ENCODE measurements around the gene GNG8. TPM values are rescaled to one million over a fixed set of nuclear protein-coding genes. Genes with fewer than 3 reads are reported as not detected.

Gene GNG8
- total RNA-seq (2014; rRNA removed; shearing (Covaris generic)), result not detected in 2 replicates

GRCh38 chr19:46635920-46636761, at the start of gene GNG8:
GNG8 (minus strand) TSS chr19:46636202; CDS start chr19:46634682, 1,520 bp downstream.
- DNase-seq (ENCODE audit: low read depth), result no peak

DNA sequence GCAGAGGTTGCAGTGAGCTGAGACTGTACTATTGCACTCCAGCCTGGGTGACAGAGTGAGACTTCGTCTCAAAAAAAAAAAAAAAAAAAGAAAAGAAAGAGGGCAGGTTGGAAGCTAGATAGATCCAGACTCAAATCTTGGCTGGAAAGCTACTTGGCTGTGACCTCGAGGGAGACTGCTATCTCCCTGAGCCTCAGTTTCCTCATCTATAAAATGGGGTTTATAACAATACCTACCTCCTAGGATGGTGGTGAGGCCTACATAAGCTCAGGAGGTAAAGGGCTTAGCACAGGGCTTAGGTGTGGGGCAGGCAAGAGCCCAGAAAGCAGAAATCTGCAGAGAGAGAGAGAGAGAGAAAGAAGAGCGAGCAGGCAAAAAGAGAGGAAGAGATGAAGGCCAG, 49.2 kb upstream of the GNG8 start:
- DNase-seq (ENCODE audit: low read depth), result no peak

GRCh38 chr19:46678110-46678732, 42.2 kb upstream of the GNG8 start:
- DNase-seq (ENCODE audit: low read depth), result no peak

DNA sequence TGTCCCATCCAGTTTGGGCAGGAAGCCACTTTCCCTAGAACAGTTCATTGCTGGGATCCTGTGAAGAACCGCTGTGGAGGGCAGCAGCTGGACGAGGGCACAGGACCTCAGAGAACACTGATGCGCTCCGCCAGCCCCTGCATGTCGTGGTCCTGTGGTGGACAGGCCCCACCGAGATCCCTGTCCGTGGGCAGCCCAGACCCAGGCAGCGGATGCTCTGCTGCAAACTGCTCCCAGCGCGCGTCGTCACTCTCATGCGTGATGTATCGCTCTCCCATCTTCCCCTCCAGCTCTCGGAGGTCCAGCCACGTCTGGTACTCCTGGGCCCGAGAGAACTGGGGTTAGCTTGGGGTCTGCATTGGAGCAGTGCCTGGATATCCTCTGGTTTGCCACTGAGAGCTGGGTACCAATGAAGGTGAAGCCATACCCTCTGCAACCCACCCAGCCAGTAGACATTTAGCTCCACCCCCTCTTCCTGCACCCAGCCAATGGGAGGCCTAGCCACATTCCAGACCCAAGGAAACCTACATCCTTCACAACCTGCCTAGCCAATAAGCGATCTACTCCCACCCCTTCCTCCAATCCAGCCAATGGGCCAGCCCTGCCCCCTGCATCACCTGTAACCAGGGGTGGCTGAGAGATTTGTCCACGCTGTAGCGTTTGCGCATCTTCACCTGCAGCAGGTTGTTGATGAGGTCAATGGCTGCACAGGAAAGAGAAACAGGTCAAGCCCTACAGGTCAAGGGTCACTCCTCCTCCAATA, 38.6 kb upstream of the GNG8 start:
- no peak for DNase-seq (ENCODE audit: low read depth)

- no peak for DNase-seq (ENCODE audit: low read depth)
These were observed 34.8 kb upstream of the GNG8 start for GRCh38 chr19:46670813-46671212.

GRCh38 chr19:46668662-46669061, 32.7 kb upstream of the GNG8 start:
- DNase-seq (ENCODE audit: low read depth), result no peak

DNA sequence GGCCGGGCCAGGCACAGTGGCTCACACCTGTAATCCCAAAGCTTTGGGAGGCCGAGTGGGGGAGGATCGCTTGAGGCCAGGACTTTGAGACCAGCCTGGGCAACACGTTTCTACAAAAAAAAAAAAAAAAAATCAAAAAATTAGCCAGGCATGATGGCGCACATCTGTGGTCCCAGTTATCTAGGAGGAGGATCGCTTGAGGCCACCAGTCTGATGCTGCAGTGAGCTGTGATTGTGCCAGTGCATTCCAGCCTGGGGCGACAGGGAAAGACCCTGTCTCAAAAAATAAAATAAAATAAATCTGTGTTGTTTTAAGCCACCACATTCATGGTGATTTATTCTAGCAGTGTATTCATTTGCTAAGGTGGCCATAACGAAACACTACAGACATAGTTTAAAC, 29.1 kb upstream of the GNG8 start:
- DNase-seq (ENCODE audit: low read depth), result no peak

- DNase-seq (ENCODE audit: low read depth), result peak; percentile 88
These were observed 26.0 kb upstream of the GNG8 start for GRCh38 chr19:46661735-46662592.

- DNase-seq (ENCODE audit: low read depth), result peak; percentile 99
These were observed 25.2 kb upstream of the GNG8 start, which contains the start of gene DACT3 for GRCh38 chr19:46661020-46661731. DACT3 (minus strand) TSS chr19:46661182; CDS start chr19:46661064, 118 bp downstream.

- no peak for DNase-seq (ENCODE audit: low read depth)
These were observed 24.6 kb upstream of the GNG8 start for GRCh38 chr19:46660551-46661019.

DNA sequence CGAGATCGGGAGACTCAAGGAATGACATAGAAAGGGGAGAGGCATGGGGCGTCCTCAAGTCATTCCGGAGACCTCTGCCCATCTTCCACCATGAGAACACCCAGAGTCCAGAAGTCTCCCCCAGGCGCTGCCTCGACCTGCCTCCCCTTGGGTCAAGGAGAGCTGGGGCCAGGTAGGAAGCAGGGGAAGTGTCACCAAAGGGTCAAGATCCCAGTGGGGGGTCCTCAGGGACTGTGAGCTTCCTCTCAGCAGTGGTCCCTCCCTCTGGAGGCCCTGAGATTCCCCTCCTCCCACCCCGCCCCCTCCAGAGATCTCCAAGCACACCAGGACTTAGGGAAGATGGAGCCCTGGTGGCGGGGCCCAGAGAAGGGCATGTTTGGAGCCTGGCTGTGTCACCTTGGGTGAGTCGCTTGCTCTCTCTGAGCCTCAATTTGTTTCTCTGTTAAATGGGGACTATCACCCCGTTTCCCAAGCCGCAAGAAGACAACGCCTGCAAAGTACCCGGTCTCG, 24.1 kb upstream of the GNG8 start:
- DNase-seq (ENCODE audit: low read depth), result no peak

GRCh38 chr19:46659151-46660007, 23.4 kb upstream of the GNG8 start:
- no peak for DNase-seq (ENCODE audit: low read depth)

DNA sequence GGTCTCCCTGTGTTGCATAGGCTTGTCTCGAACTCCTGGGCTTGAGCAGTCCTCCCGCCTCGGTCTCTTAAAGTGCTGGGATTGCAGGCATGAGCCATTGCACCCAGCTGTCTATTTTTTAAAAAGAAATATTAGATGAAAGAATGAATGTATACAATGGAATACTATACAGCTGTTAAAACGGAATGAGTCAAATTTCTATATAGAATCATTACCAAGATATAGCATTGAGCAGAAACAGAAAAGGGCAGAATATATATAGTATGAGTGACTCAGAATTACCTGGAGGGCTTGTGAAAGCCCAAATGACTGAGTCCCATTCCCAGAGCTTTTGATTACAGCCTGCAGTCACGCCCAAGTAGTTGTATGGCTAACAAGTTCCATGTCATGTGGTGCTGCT, 20.5 kb upstream of the GNG8 start:
- no peak for DNase-seq (ENCODE audit: low read depth)

DNA sequence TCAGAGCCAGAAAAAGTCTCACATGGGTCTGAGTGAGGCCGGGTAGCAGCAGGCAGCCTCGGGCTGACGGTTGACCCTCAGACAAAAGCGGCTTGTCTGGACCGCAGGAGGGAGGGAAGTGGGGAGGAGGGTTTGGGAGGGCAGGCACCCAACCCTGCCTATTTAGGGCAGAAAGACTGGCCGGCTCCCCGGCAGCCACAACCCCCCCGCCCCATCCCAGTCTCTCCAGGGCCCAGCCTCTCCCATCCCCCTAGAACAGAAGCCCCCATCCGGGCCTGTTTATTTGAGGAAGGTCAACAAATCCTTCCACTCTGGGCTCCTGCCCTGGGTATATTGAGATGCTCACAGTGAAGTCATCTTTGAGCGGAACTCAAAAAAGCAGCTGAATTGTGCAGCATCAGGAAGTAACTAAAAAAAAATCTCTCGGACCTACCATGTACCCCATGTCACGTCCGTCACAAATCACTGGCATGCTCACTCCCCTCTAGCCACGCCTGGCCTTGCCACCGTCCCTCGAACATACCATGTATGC, 18.7 kb upstream of the GNG8 start:
- no peak for DNase-seq (ENCODE audit: low read depth)

DNA sequence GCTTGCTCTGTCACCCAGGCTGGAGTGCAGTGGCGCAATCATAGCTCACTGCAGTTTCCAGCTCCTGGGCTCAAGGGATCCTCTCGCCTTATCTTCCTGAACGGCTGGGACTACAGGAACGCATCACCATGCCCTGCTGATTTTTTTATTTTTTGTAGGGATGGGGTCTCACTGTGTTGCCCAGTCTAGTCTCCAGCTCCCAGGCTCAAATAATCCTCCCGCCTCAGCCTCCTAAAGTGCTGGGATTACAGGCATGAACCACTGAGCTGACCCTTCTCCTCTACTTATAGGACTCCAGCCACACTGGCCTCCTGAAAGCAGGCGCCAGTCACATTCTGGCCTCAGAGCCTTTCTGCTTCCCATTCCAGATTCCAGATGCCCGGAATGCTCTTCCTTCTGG, 14.4 kb upstream of the GNG8 start:
- no peak for DNase-seq (ENCODE audit: low read depth)

DNA sequence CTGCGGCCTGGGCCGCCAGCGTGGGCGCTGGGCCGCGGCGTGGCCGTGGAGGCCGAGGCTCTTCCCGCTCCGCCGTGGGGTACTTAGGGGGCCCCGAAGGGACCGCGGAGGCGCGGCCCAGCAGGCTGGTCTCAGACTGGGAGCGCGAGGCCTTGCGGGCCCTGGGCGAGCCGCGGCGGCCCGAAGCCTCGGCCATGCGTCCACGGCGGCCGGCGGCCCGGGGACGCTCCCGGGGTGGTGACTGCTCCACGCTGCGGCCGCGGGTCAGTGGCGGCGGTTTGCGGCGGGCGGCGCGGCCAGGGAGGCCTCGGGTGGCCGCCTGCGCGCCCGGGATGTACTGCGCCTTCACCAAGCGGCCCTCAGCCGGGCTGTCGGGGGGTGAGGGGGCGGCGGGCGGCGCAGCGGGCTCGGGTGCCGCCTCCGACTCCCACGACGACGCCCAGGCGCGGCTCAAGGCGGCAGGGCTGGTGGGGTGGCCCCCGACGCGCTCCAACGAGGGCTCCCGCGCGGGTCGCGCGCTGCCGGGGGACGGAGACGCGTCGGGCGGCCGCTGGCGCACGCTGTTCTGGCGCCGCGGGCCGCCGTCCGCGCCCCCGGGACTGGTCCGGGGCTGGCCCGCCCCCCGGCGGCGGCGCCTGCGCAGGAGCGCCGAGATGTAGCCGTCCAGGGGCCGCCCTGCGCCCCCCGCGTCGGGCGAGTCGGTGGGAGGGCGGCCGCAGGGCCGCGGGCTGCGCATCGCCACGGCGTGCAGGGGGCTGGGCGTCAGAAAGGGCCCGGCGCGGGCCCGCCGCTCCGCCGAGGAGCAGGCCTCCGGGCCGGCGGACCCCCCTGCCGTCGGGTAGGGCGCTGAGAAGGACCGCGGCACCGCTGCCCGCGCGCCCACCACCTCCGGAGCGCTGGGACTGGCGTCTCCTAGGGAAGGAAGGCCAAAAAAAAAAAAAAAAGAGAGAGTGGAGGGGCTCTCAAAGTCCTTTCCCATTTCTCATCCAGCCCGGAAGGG, 13.3 kb upstream of the GNG8 start:
- no peak for DNase-seq (ENCODE audit: low read depth)

DNA sequence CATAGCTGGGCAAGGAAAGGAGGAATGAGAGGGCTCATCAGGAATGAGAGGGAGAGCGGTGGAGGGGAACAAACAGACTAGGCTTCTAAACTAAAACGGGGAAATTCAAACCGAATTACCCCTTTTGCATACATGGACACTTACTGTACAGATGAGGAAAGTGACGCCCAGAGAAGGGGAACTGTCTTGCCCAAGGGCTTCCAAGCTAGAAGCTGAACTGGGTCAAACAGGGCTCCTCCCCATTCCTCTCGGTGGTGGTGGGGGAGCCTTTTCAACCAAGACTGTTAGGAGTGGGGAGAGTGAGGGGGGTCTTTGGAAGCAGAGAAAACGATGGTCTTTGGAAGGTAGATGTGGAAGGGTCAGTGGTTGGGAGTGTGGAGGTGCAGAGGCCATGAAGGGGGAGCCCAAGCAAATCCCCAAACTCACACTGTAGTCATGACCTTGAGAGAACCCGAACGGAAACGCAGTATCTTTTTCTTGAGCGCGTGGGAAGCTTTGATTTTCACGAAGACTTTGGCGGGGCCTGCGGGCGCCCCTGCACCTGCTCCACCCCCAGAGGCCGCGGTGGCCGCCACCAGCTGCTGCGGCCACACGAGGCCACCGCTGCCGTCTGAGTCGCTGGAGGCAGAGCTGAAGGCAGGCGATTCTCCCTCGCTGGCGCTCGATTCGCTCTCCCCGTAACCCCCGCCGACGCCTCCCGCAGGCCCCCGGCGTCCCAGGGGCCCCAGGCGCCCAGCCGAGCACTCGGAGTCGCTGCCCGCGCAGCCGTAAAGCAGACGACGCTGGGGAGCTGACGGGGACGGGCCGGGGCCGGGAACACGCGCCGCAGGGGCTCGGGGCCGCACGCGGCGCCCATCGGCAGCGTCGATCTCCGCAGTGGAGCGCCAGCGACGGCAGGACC, 12.3 kb upstream of the GNG8 start:
- no peak for DNase-seq (ENCODE audit: low read depth)
